Measurements from ENCODE around the gene CCDC9. TPM values are rescaled to one million over a fixed set of nuclear protein-coding genes. Genes with fewer than 3 reads are reported as not detected.
A peak's percentile ranks its signal among the peaks of the same experiment; 100 is the strongest.

Gene CCDC9
- total and polyA plus RNA-seq, 2 of the 13 experiments (the other 11 are each of a cell fraction or from before 2014, with no cell fraction given), result 2.9 to 6.3 TPM

DNA sequence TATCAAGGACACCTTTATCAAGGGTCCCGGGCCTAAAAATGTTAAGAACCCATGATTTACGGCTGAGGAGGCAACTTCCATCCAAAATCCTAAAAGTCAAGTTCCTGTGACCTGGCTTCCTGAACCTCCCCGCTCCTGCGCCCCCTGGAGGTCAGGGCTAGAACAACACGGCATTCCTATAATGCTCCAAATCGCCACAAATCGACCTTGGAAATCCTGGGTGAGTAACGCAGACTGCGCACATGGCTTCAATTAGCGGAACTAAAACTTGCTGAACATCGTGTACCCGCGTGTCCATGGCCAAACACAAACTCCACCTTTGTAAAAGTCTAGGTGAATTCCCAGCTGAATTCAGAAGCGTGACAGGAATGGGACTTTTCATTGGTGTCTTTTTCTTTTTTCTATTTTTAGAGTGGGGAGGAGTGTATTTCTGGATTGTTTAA lies 49.0 kb downstream of the CCDC9 start (continued):
- TF ChIP-seq, protein P1, sequence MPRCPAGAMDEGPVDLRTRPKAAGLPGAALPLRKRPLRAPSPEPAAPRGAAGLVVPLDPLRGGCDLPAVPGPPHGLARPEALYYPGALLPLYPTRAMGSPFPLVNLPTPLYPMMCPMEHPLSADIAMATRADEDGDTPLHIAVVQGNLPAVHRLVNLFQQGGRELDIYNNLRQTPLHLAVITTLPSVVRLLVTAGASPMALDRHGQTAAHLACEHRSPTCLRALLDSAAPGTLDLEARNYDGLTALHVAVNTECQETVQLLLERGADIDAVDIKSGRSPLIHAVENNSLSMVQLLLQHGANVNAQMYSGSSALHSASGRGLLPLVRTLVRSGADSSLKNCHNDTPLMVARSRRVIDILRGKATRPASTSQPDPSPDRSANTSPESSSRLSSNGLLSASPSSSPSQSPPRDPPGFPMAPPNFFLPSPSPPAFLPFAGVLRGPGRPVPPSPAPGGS (CRISPR knock-in tag; IDR thresholded peaks at IDR 0.05), result no peak
- TF ChIP-seq, protein P2, sequence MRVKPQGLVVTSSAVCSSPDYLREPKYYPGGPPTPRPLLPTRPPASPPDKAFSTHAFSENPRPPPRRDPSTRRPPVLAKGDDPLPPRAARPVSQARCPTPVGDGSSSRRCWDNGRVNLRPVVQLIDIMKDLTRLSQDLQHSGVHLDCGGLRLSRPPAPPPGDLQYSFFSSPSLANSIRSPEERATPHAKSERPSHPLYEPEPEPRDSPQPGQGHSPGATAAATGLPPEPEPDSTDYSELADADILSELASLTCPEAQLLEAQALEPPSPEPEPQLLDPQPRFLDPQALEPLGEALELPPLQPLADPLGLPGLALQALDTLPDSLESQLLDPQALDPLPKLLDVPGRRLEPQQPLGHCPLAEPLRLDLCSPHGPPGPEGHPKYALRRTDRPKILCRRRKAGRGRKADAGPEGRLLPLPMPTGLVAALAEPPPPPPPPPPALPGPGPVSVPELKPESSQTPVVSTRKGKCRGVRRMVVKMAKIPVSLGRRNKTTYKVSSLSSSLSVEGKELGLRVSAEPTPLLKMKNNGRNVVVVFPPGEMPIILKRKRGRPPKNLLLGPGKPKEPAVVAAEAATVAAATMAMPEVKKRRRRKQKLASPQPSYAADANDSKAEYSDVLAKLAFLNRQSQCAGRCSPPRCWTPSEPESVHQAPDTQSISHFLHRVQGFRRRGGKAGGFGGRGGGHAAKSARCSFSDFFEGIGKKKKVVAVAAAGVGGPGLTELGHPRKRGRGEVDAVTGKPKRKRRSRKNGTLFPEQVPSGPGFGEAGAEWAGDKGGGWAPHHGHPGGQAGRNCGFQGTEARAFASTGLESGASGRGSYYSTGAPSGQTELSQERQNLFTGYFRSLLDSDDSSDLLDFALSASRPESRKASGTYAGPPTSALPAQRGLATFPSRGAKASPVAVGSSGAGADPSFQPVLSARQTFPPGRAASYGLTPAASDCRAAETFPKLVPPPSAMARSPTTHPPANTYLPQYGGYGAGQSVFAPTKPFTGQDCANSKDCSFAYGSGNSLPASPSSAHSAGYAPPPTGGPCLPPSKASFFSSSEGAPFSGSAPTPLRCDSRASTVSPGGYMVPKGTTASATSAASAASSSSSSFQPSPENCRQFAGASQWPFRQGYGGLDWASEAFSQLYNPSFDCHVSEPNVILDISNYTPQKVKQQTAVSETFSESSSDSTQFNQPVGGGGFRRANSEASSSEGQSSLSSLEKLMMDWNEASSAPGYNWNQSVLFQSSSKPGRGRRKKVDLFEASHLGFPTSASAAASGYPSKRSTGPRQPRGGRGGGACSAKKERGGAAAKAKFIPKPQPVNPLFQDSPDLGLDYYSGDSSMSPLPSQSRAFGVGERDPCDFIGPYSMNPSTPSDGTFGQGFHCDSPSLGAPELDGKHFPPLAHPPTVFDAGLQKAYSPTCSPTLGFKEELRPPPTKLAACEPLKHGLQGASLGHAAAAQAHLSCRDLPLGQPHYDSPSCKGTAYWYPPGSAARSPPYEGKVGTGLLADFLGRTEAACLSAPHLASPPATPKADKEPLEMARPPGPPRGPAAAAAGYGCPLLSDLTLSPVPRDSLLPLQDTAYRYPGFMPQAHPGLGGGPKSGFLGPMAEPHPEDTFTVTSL (CRISPR knock-in tag; IDR thresholded peaks at IDR 0.05; ENCODE audit: borderline replicate concordance), result peak; percentile 45; the same call in 1 of the 2 replicates
- TF ChIP-seq ZNF589 (CRISPR knock-in tag; conservative IDR thresholded peaks at IDR 0.05), result no peak
- TF ChIP-seq, protein P3, sequence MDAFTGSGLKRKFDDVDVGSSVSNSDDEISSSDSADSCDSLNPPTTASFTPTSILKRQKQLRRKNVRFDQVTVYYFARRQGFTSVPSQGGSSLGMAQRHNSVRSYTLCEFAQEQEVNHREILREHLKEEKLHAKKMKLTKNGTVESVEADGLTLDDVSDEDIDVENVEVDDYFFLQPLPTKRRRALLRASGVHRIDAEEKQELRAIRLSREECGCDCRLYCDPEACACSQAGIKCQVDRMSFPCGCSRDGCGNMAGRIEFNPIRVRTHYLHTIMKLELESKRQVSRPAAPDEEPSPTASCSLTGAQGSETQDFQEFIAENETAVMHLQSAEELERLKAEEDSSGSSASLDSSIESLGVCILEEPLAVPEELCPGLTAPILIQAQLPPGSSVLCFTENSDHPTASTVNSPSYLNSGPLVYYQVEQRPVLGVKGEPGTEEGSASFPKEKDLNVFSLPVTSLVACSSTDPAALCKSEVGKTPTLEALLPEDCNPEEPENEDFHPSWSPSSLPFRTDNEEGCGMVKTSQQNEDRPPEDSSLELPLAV (CRISPR knock-in tag; conservative IDR thresholded peaks at IDR 0.05; ENCODE audit: low read depth), result no peak
- TF ChIP-seq NCOR1 (IDR thresholded peaks at IDR 0.05; ENCODE audit: borderline replicate concordance, low read length), result no peak
- TF ChIP-seq SP1 (IDR thresholded peaks at IDR 0.05), result no peak
- no peak for TF ChIP-seq SP1 (CRISPR knock-in tag; IDR thresholded peaks at IDR 0.05)
- no peak for TF ChIP-seq TCF7L2 (IDR thresholded peaks at IDR 0.05; ENCODE audit: low read depth, low read length)
- no peak for TF ChIP-seq ZNF484 (CRISPR knock-in tag; IDR thresholded peaks at IDR 0.05; ENCODE audit: borderline replicate concordance, low read depth)
- TF ChIP-seq, protein P4, sequence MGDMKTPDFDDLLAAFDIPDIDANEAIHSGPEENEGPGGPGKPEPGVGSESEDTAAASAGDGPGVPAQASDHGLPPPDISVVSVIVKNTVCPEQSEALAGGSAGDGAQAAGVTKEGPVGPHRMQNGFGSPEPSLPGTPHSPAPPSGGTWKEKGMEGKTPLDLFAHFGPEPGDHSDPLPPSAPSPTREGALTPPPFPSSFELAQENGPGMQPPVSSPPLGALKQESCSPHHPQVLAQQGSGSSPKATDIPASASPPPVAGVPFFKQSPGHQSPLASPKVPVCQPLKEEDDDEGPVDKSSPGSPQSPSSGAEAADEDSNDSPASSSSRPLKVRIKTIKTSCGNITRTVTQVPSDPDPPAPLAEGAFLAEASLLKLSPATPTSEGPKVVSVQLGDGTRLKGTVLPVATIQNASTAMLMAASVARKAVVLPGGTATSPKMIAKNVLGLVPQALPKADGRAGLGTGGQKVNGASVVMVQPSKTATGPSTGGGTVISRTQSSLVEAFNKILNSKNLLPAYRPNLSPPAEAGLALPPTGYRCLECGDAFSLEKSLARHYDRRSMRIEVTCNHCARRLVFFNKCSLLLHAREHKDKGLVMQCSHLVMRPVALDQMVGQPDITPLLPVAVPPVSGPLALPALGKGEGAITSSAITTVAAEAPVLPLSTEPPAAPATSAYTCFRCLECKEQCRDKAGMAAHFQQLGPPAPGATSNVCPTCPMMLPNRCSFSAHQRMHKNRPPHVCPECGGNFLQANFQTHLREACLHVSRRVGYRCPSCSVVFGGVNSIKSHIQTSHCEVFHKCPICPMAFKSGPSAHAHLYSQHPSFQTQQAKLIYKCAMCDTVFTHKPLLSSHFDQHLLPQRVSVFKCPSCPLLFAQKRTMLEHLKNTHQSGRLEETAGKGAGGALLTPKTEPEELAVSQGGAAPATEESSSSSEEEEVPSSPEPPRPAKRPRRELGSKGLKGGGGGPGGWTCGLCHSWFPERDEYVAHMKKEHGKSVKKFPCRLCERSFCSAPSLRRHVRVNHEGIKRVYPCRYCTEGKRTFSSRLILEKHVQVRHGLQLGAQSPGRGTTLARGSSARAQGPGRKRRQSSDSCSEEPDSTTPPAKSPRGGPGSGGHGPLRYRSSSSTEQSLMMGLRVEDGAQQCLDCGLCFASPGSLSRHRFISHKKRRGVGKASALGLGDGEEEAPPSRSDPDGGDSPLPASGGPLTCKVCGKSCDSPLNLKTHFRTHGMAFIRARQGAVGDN (CRISPR knock-in tag; IDR thresholded peaks at IDR 0.05), result peak; percentile 15; the same call in 1 of the 2 replicates
- no peak for TF ChIP-seq BORCS8-MEF2B (CRISPR knock-in tag; IDR thresholded peaks at IDR 0.05)
- peak; percentile 99 for TF ChIP-seq NAIF1 (CRISPR knock-in tag; IDR thresholded peaks at IDR 0.05; ENCODE audit: borderline replicate concordance)
- TF ChIP-seq MIER2 (CRISPR knock-in tag; IDR thresholded peaks at IDR 0.05), result 0 out of 2 replicates have a peak, but pooled peaks have one; percentile 36
- TF ChIP-seq STAT5B (CRISPR knock-in tag; IDR thresholded peaks at IDR 0.05), result no peak
- TF ChIP-seq PCBP2 (optimal IDR thresholded peaks at IDR 0.05; ENCODE audit: low read depth, low read length, poor library complexity, severe bottlenecking), result no peak
- TF ChIP-seq IRX3 (CRISPR knock-in tag; IDR thresholded peaks at IDR 0.05; ENCODE audit: borderline replicate concordance, low read depth), result no peak
